OCI-LY1 (cell line): ENCODE measurements around the gene OR51B6.

Experiments
- H2AFZ ChIP-seq: fragments of 200-600 bp; sonication (generic), shearing (Covaris generic); 2 replicates; pipeline ENCODE4 v1.6.0; 2014; ENCODE audit warnings: antibody characterized with exemption, mild to moderate bottlenecking, low read length
- H3F3A ChIP-seq: fragments of 200-600 bp; sonication (generic), shearing (Covaris generic); 2 replicates; pipeline ENCODE4 v1.6.0; 2014; ENCODE audit warnings: mild to moderate bottlenecking, antibody characterized with exemption, low read length, moderate library complexity; ENCODE audit not compliant: insufficient read depth
- H3K27ac ChIP-seq: fragments of 200-600 bp; sonication (generic); 2 replicates; pipeline ENCODE4 v1.5.1; 2014; ENCODE audit warnings: low read length, mixed run types, mild to moderate bottlenecking, low read depth; ENCODE audit not compliant: poor library complexity, severe bottlenecking
- H3K27me3 ChIP-seq: fragments of 200-600 bp; sonication (generic); 2 replicates; pipeline ENCODE4 v1.6.0; 2014; ENCODE audit warnings: antibody characterized with exemption, mild to moderate bottlenecking, low read length, moderate library complexity; ENCODE audit not compliant: insufficient read depth
- H3K36me3 ChIP-seq: fragments of 200-600 bp; sonication (generic); 2 replicates; pipeline ENCODE4 v1.6.1; 2014; ENCODE audit warnings: mild to moderate bottlenecking, antibody characterized with exemption, low read length, moderate library complexity, mixed read lengths; ENCODE audit not compliant: insufficient read depth
- H3K4me1 ChIP-seq: fragments of 200-600 bp; sonication (generic); 2 replicates; pipeline ENCODE4 v1.5.1; 2014; ENCODE audit warnings: mild to moderate bottlenecking, low read length, moderate library complexity; ENCODE audit not compliant: insufficient read depth, severe bottlenecking
- H3K4me2 ChIP-seq: fragments of 200-600 bp; sonication (generic), shearing (Covaris generic); 2 replicates; pipeline ENCODE4 v1.6.1; 2014; ENCODE audit warnings: low read length
- H3K4me3 ChIP-seq: fragments of 200-600 bp; sonication (generic); 2 replicates; pipeline ENCODE4 v1.5.1; 2014; ENCODE audit warnings: low read length, low read depth, mild to moderate bottlenecking, mixed read lengths; ENCODE audit not compliant: poor library complexity, severe bottlenecking
- H3K79me2 ChIP-seq: fragments of 200-600 bp; shearing (Covaris generic); 2 replicates; pipeline ENCODE4 v1.6.1; 2016; ENCODE audit warnings: mixed run types, low read length, mixed read lengths; ENCODE audit not compliant: insufficient read depth
- H3K9ac ChIP-seq: fragments of 200-600 bp; sonication (generic), shearing (Covaris generic); 2 replicates; pipeline ENCODE4 v1.6.1; 2014; ENCODE audit warnings: mild to moderate bottlenecking, low read length, mixed read lengths
- H3K9me2 ChIP-seq: fragments of 200-600 bp; sonication (generic), shearing (Covaris generic); 2 replicates; pipeline ENCODE4 v1.6.1; 2014; ENCODE audit warnings: low read depth, mild to moderate bottlenecking, low read length, mixed read lengths
- H3K9me3 ChIP-seq: fragments of 200-600 bp; shearing (Covaris generic); 2 replicates; pipeline ENCODE4 v1.6.1; 2014; ENCODE audit warnings: low read length, mixed read lengths
- H4K20me1 ChIP-seq: fragments of 200-600 bp; sonication (generic), shearing (Covaris generic); 2 replicates; pipeline ENCODE4 v1.6.0; 2016; ENCODE audit warnings: mild to moderate bottlenecking, low read length; ENCODE audit not compliant: insufficient read depth
- EZH2 ChIP-seq: fragments of 200-600 bp; sonication (generic), shearing (Covaris generic); IDR thresholded peaks from 2 replicates; pipeline ENCODE4 v1.8.0; 2017; ENCODE audit warnings: borderline replicate concordance, mixed run types, mild to moderate bottlenecking, antibody characterized with exemption, low read length, moderate library complexity, mixed read lengths
- TF ChIP-seq, protein P1 (sequence below): fragments of 200-600 bp; sonication (generic), shearing (Covaris generic); IDR thresholded peaks from 2 replicates; pipeline ENCODE4 v1.5.1; 2017; ENCODE audit warnings: mild to moderate bottlenecking, antibody characterized with exemption, low read length, moderate library complexity, mixed read lengths

Gene OR51B6

DNA sequence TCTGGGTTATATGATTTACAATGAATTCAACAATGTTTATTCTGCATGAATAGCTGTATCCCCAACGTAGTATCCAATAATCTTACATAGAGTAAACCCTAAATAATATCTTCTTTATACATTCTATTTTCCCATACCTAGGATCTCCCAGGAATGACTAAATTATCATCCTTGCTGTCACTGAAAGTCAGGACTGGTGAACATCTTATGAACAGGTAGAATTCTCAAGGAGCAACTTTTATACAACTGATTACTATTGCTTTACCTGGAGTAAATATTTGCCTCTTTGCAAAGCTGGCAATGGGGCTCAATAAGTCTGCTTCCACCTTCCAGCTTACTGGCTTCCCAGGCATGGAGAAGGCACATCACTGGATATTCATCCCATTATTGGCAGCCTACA lies at the start of gene OR51B6:
OR51B6 (plus strand) TSS at position 301 of the 400 bp plus-strand sequence; CDS start at position 301, 0 bp downstream.
- H3K9ac ChIP-seq = no peak within 1 kb of the TSS
- H3K36me3 ChIP-seq = no peaks in the 10 kb centered on the region
- no peaks in the 10 kb centered on the region for H3K4me1 ChIP-seq
- H3K9me3 ChIP-seq = no peaks in the 10 kb centered on the region
- H4K20me1 ChIP-seq = no peaks in the 10 kb centered on the region
- H3K9me2 ChIP-seq = no peaks in the 10 kb centered on the region
- H3K79me2 ChIP-seq = no peaks in the 10 kb centered on the region
- no peak for TF ChIP-seq EZH2
- TF ChIP-seq, protein P1, sequence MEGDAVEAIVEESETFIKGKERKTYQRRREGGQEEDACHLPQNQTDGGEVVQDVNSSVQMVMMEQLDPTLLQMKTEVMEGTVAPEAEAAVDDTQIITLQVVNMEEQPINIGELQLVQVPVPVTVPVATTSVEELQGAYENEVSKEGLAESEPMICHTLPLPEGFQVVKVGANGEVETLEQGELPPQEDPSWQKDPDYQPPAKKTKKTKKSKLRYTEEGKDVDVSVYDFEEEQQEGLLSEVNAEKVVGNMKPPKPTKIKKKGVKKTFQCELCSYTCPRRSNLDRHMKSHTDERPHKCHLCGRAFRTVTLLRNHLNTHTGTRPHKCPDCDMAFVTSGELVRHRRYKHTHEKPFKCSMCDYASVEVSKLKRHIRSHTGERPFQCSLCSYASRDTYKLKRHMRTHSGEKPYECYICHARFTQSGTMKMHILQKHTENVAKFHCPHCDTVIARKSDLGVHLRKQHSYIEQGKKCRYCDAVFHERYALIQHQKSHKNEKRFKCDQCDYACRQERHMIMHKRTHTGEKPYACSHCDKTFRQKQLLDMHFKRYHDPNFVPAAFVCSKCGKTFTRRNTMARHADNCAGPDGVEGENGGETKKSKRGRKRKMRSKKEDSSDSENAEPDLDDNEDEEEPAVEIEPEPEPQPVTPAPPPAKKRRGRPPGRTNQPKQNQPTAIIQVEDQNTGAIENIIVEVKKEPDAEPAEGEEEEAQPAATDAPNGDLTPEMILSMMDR = no peak
- no peaks in the 10 kb centered on the region for H3F3A ChIP-seq
- H3K27ac ChIP-seq = no peak within 1 kb of the TSS
- no peak within 1 kb of the TSS for H3K4me3 ChIP-seq
- no peak within 1 kb of the TSS for H3K4me2 ChIP-seq
- H3K27me3 ChIP-seq = no peaks in the 10 kb centered on the region
- no peak within 1 kb of the TSS for H2AFZ ChIP-seq

DNA sequence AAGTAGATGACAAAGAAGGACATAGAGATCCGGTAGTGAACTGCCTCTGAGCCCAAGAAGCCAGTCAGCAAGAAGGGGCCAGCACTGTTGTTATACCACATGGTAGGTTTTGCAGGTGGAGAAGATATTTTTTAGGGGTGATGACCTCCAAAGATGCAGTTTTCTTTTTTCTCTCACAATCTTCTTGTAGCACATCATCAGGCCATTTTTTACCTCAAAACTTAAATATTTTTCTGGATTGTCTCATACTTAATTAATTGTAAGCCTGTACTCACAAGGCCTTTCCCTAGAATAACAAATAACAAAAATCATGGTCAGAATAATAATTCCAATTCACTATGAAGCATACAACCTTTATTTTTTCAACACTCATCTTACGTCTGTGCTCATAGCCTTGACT lies 49.5 kb upstream of the OR51B6 start, which contains the start of gene OR51B4:
OR51B4 (minus strand) TSS at position 101 of the 400 bp plus-strand sequence; CDS start at position 101, 0 bp downstream.
- H4K20me1 ChIP-seq = no peaks in the 10 kb centered on the region
- no peaks in the 10 kb centered on the region for H3K9me3 ChIP-seq
- H3K4me1 ChIP-seq = no peaks in the 10 kb centered on the region
- no peak within 1 kb of the TSS for H2AFZ ChIP-seq
- H3K4me2 ChIP-seq = no peak within 1 kb of the TSS
- no peaks in the 10 kb centered on the region for H3K36me3 ChIP-seq
- H3K4me3 ChIP-seq = no peak within 1 kb of the TSS
- H3K9ac ChIP-seq = no peak within 1 kb of the TSS
- TF ChIP-seq, protein P1 = no peak
- TF ChIP-seq EZH2 = no peak
- no peaks in the 10 kb centered on the region for H3K79me2 ChIP-seq
- H3K9me2 ChIP-seq = no peaks in the 10 kb centered on the region
- no peak within 1 kb of the TSS for H3K27ac ChIP-seq
- no peaks in the 10 kb centered on the region for H3F3A ChIP-seq
- H3K27me3 ChIP-seq = no peaks in the 10 kb centered on the region

GRCh38 chr11:5303626-5304025 lies 47.7 kb upstream of the OR51B6 start:
- Histone ChIP-seq H2AFZ (no peak overlapping the region), H3K4me1 (no peaks in the 10 kb centered on the region), H3K9ac (no peak overlapping the region), H4K20me1 (no peaks in the 10 kb centered on the region), H3K4me2 (no peak overlapping the region), H3K36me3 (no peaks in the 10 kb centered on the region), H3F3A (no peaks in the 10 kb centered on the region), H3K9me3 (no peaks in the 10 kb centered on the region), H3K4me3 (no peak overlapping the region), H3K27me3 (no peaks in the 10 kb centered on the region), H3K79me2 (no peaks in the 10 kb centered on the region), H3K27ac (no peak overlapping the region), H3K9me2 (no peaks in the 10 kb centered on the region)
- TF ChIP-seq, protein P1 = no peak
- no peak for TF ChIP-seq EZH2
